Effector memory CD4-positive, alpha-beta T cell (primary cell): ENCODE measurements around the gene OR52E2.

ENCODE experiments used
- DNase-seq, 3 donors: peaks; one replicate each; pipeline ENCODE4 v3.0.0-alpha.2; 2020
- H3K27ac ChIP-seq: 2 replicates; pipeline ENCODE4 v1.7.0; 2013; ENCODE audit warnings: mild to moderate bottlenecking, low read length, moderate library complexity; ENCODE audit not compliant: insufficient read depth, poor library complexity, severe bottlenecking
- H3K27me3 ChIP-seq: replicated peaks from 2 replicates; pipeline ENCODE4 v1.7.0; 2013; ENCODE audit warnings: mild to moderate bottlenecking, low read length; ENCODE audit not compliant: insufficient read depth, control insufficient read depth, poor library complexity, severe bottlenecking
- H3K36me3 ChIP-seq: 2 replicates; pipeline ENCODE4 v1.7.0; 2013; ENCODE audit warnings: mild to moderate bottlenecking, low read length, moderate library complexity; ENCODE audit not compliant: control insufficient read depth, insufficient read depth
- H3K4me1 ChIP-seq: 2 replicates; pipeline ENCODE4 v1.7.0; 2013; ENCODE audit warnings: low read length, mild to moderate bottlenecking; ENCODE audit not compliant: control insufficient read depth, insufficient read depth, poor library complexity, severe bottlenecking
- H3K4me3 ChIP-seq: 2 replicates; pipeline ENCODE4 v1.7.0; 2013; ENCODE audit warnings: low read length, low read depth, mild to moderate bottlenecking; ENCODE audit not compliant: insufficient read depth, poor library complexity, severe bottlenecking
- H3K9me3 ChIP-seq: 2 replicates; pipeline ENCODE4 v1.7.0; 2013; ENCODE audit warnings: mild to moderate bottlenecking, low read length, moderate library complexity; ENCODE audit not compliant: control insufficient read depth

OR52E2 gene

DNA sequence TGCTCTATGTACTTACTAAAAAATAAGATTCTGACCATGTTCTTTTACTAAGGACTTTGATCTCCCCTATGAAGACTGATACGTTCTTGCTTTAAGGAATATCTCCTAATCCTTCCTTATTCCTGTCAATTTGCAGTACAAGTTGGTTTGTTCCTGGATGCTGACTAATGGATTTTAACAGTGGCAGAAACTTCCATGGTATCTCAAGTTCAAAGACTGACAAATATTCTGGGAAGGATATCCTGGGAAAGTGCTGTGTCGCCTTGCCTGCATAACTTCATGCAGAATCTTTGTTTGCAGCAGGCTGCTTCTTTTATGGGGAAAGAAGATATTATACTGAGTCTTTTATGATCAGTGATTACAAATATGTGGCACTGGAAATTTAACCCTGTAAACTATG lies 21.5 kb downstream of the OR52E2 start:
- Histone ChIP-seq H3K27me3 (no peaks in the 10 kb centered on the region), H3K36me3 (no peaks in the 10 kb centered on the region), H3K9me3 (no peaks in the 10 kb centered on the region), H3K27ac (no peak overlapping the region), H3K4me1 (no peaks in the 10 kb centered on the region), H3K4me3 (no peak overlapping the region)
- DNase-seq, result no peak

DNA sequence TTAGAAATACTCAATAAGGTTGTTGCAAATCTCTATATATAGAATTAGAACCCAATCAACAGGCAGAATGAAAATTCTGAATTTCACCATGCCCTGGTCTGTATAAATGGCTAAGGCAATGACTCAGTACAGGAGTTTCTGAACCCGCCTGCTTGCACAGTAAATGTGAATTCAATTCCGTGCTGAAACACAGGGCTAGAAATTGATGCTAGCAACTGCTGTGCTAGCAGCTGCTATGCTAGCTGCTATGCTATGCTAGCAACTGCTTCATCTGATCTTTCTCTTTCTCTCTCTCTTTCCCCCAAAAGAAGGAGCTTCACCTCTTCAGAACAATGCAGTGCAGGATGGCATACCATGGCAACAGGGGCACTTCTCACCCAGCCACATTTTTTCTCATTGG lies 22.8 kb downstream of the OR52E2 start:
- Histone ChIP-seq H3K4me1 (no peaks in the 10 kb centered on the region), H3K36me3 (no peaks in the 10 kb centered on the region), H3K27me3 (no peaks in the 10 kb centered on the region), H3K4me3 (no peak overlapping the region), H3K27ac (no peak overlapping the region), H3K9me3 (no peaks in the 10 kb centered on the region)
- no peak for DNase-seq

DNA sequence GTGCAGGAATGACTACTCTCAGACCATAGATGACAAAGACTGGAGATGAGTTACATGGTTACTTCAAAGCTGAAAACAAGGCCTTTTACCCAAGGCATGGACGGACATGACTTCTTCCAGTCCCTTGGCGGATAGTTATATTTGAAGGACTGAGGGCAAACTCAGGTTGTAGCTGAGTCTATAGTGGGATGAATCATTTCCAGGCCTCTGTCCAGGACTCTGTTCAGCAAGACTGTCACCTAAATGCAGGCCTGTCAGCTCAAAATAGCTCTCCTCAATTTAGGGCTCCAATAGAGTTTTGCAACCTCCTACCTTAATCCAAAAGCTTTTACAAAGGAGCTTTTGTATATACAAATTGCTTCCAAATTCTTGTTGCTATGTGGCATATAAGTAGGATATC lies 37.4 kb downstream of the OR52E2 start:
- no peak overlapping the region for H3K4me3 ChIP-seq
- H3K4me1 ChIP-seq, result no peaks in the 10 kb centered on the region
- no peak for DNase-seq
- H3K36me3 ChIP-seq, result no peaks in the 10 kb centered on the region
- H3K27ac ChIP-seq, result no peak overlapping the region
- no peaks in the 10 kb centered on the region for H3K27me3 ChIP-seq
- peaks cover 12% of the 10 kb centered on the region for H3K9me3 ChIP-seq

DNA sequence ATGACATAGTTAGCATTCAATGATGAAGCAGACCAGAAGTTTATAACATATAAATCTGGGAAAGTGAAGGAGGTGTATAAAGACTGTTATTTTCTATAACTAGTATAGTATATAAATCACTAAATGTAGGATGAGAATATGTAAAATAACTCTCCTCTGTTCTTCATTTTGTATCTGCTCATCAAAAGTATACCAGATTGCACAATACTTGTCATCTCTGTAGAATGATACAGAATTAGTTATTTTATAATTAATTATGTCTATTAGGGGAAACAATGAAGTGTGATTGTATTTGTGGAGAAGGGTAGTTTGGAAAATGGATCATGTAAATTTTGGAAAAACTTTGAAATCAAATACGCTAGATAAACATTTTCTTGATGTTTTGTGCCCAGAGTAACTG lies 46.4 kb downstream of the OR52E2 start:
- Histone ChIP-seq H3K4me1 (no peaks in the 10 kb centered on the region), H3K27ac (no peak overlapping the region), H3K4me3 (no peak overlapping the region), H3K9me3 (no peaks in the 10 kb centered on the region), H3K27me3 (no peaks in the 10 kb centered on the region), H3K36me3 (no peaks in the 10 kb centered on the region)
- no peak for DNase-seq

DNA sequence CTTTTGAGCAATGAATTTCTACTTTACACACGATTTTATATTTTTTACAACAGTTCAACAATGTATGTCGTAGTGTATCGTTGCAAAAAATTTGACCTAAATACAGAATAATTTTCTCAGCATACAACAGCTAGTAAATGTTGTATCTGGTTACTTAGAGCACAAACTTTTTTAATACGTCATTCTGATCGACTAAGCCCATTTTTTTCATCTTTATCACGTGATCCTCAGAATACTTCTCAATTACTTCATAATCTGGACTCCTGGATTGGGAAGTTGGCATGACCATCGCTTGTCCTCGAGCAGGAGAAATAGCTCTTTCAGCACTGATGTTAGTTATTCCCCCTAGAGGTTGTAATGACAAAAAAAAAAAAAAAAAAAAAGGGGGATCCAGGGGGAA lies 48.2 kb downstream of the OR52E2 start:
- Histone ChIP-seq H3K36me3 (no peaks in the 10 kb centered on the region), H3K9me3 (no peaks in the 10 kb centered on the region), H3K27me3 (no peaks in the 10 kb centered on the region), H3K4me3 (no peak overlapping the region), H3K27ac (no peak overlapping the region), H3K4me1 (no peaks in the 10 kb centered on the region)
- DNase-seq, result no peak
